ENCODE measurements around the gene LRP8. TPM values are rescaled to one million over a fixed set of nuclear protein-coding genes. Genes with fewer than 3 reads are reported as not detected.
"Not testable (repeated sequence)": the region's sequence is repeated elsewhere in the genome, so short reads cannot be mapped to it uniquely, and the experiment has no call there.

LRP8 gene
- total RNA-seq, 1 donor from 2014 or later: 21.8 TPM

- DNase-seq (ENCODE audit: low read depth in 2 of 2): no peak
Observed at GRCh38 chr1:53218201-53218600, 109.7 kb downstream of the LRP8 start.

GRCh38 chr1:53214376-53214940 is 113.4 kb downstream of the LRP8 start:
- DNase-seq (ENCODE audit: low read depth in 2 of 2): no peak

- DNase-seq (ENCODE audit: low read depth in 2 of 2): no peak
Observed at GRCh38 chr1:53210954-53211353, 116.9 kb downstream of the LRP8 start.

- no peak for DNase-seq (ENCODE audit: low read depth in 2 of 2)
Observed at GRCh38 chr1:53210352-53210751, 117.5 kb downstream of the LRP8 start.

GRCh38 chr1:53207726-53208125 is 120.1 kb downstream of the LRP8 start:
- DNase-seq (ENCODE audit: low read depth in 2 of 2): no peak

GRCh38 chr1:53206735-53207379 is 121.0 kb downstream of the LRP8 start:
- no peak for DNase-seq (ENCODE audit: low read depth in 2 of 2)

GRCh38 chr1:53206083-53206685 is 121.7 kb downstream of the LRP8 start:
- DNase-seq (ENCODE audit: low read depth in 2 of 2): not testable (repeated sequence)

- not testable (repeated sequence) for DNase-seq (ENCODE audit: low read depth in 2 of 2)
Observed at GRCh38 chr1:53205496-53205895, 122.4 kb downstream of the LRP8 start.

GRCh38 chr1:53203466-53203865 is 124.4 kb downstream of the LRP8 start:
- no peak for DNase-seq (ENCODE audit: low read depth in 2 of 2)

- DNase-seq (ENCODE audit: low read depth in 2 of 2): no peak
Observed at GRCh38 chr1:53198241-53198651, 129.6 kb downstream of the LRP8 start.

GRCh38 chr1:53197291-53198200 is 130.3 kb downstream of the LRP8 start:
- DNase-seq (ENCODE audit: low read depth in 2 of 2): peak in 1 of 2 donors; percentile 7

- DNase-seq (ENCODE audit: low read depth in 2 of 2): peak; percentile 37 to 83
Observed at GRCh38 chr1:53196485-53197290, 131.2 kb downstream of the LRP8 start, which contains the start of gene CPT2. Gene CPT2, plus strand, starts transcription at chr1:53196824. Its CDS starts 120 bp downstream, at chr1:53196944.

GRCh38 chr1:53196017-53196484 is 131.8 kb downstream of the LRP8 start:
- DNase-seq (ENCODE audit: low read depth in 2 of 2): no peak

GRCh38 chr1:53195246-53196016 is 132.4 kb downstream of the LRP8 start:
- peak in 1 of 2 donors; percentile 12 for DNase-seq (ENCODE audit: low read depth in 2 of 2)

Other genes starting within 250 kb of the LRP8 start
- gene SLC1A7, start 185.4 kb downstream of the LRP8 start, total RNA-seq: not detected in 2 replicates
- 8.7 and 12.3 TPM in 2 replicates for gene CPT2, start 131.2 kb downstream of the LRP8 start, total RNA-seq
- gene CZIB, start 107.4 kb downstream of the LRP8 start, total RNA-seq: 30.6 and 33.4 TPM in 2 replicates
- 37.8 and 38.1 TPM in 2 replicates for gene MAGOH, start 89.6 kb downstream of the LRP8 start, total RNA-seq
- not detected in 2 replicates for gene DMRTB1, start 131.3 kb upstream of the LRP8 start, total RNA-seq